HCT116 (cell line): Measurements from ENCODE around the gene CFAP97D1.

Experiments
- EZH2phosphoT487 ChIP-seq: fragments of 200-600 bp; IDR thresholded peaks from 2 replicates; pipeline ENCODE4 v1.6.1; 2018; ENCODE audit warnings: antibody characterized with exemption, borderline replicate concordance
- FOSL1 ChIP-seq: IDR thresholded peaks from 2 replicates; pipeline ENCODE4 v1.6.1; 2012; ENCODE audit warnings: low read depth
- POLR2AphosphoS5 ChIP-seq: IDR thresholded peaks from 2 replicates; pipeline ENCODE4 v1.6.1; 2011; ENCODE audit warnings: mild to moderate bottlenecking, low read depth, low read length, moderate library complexity
- TF ChIP-seq, protein P1 (sequence below), 3 experiments: fragments of 200-600 bp in 1 of 3; sonication (generic) in 1 of 3; IDR thresholded peaks in 2 of 3; conservative IDR thresholded peaks in 1 of 3; 2 replicates each; pipeline ENCODE4 v1.5.1; 2012 to 2017; ENCODE audit warnings: low read depth in 2 of 3, low read length in 2 of 3, antibody characterized with exemption in 1 of 3, borderline replicate concordance in 1 of 3, control low read depth in 1 of 3, mild to moderate bottlenecking in 1 of 3, mixed read lengths in 1 of 3, mixed run types in 1 of 3, moderate library complexity in 1 of 3; ENCODE audit not compliant: insufficient read depth in 1 of 3
- TF ChIP-seq, protein P2 (sequence below): IDR thresholded peaks from 2 replicates; pipeline ENCODE4 v1.6.1; 2012

DNA sequence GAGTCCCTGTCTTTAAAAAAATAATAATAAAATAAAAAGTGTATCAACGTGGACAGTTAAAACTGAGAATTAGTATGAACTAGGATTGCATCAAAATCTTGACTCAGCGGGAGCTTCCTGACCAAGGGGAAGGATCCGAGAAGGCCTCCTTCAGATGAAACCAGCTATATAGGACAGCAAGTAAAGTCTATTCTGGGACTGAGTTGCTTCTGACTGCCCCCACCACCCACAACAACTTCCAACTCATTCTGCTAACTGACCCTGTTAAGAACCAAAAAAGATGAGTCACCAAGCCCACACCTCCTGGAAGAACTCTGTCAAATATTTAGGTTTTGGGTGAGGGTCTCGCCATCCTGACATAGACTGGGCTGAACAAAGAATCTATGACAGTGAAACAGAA is 27.8 kb downstream of the CFAP97D1 start:
- TF ChIP-seq POLR2AphosphoS5 = no peak
- no peak for TF ChIP-seq EZH2phosphoT487
- no peak for TF ChIP-seq FOSL1
- TF ChIP-seq, protein P1, sequence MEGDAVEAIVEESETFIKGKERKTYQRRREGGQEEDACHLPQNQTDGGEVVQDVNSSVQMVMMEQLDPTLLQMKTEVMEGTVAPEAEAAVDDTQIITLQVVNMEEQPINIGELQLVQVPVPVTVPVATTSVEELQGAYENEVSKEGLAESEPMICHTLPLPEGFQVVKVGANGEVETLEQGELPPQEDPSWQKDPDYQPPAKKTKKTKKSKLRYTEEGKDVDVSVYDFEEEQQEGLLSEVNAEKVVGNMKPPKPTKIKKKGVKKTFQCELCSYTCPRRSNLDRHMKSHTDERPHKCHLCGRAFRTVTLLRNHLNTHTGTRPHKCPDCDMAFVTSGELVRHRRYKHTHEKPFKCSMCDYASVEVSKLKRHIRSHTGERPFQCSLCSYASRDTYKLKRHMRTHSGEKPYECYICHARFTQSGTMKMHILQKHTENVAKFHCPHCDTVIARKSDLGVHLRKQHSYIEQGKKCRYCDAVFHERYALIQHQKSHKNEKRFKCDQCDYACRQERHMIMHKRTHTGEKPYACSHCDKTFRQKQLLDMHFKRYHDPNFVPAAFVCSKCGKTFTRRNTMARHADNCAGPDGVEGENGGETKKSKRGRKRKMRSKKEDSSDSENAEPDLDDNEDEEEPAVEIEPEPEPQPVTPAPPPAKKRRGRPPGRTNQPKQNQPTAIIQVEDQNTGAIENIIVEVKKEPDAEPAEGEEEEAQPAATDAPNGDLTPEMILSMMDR (IDR thresholded peaks at IDR 0.05 in 2 of 3, conservative IDR thresholded peaks at IDR 0.05 in 1 of 3; ENCODE audit: borderline replicate concordance in 1 of 3, insufficient read depth in 1 of 3, low read depth in 2 of 3, low read length in 2 of 3) = no peak
- TF ChIP-seq, protein P2, sequence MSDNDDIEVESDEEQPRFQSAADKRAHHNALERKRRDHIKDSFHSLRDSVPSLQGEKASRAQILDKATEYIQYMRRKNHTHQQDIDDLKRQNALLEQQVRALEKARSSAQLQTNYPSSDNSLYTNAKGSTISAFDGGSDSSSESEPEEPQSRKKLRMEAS = no peak
